Measurements from ENCODE around the gene SRCIN1.

Gene SRCIN1

GRCh38 chr17:38568845-38569510 lies 36.8 kb downstream of the SRCIN1 start:
- TF ChIP-seq OSR1 (CRISPR knock-in tag; IDR thresholded peaks at IDR 0.05): no peak
- no peak for TF ChIP-seq CSDC2 (CRISPR knock-in tag; IDR thresholded peaks at IDR 0.05)
- TF ChIP-seq ARNTL (CRISPR knock-in tag; IDR thresholded peaks at IDR 0.05; ENCODE audit: borderline replicate concordance, low read depth): no peak
- TF ChIP-seq, protein P1, sequence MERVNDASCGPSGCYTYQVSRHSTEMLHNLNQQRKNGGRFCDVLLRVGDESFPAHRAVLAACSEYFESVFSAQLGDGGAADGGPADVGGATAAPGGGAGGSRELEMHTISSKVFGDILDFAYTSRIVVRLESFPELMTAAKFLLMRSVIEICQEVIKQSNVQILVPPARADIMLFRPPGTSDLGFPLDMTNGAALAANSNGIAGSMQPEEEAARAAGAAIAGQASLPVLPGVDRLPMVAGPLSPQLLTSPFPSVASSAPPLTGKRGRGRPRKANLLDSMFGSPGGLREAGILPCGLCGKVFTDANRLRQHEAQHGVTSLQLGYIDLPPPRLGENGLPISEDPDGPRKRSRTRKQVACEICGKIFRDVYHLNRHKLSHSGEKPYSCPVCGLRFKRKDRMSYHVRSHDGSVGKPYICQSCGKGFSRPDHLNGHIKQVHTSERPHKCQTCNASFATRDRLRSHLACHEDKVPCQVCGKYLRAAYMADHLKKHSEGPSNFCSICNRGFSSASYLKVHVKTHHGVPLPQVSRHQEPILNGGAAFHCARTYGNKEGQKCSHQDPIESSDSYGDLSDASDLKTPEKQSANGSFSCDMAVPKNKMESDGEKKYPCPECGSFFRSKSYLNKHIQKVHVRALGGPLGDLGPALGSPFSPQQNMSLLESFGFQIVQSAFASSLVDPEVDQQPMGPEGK (CRISPR knock-in tag; IDR thresholded peaks at IDR 0.05; ENCODE audit: borderline replicate concordance): no peak
- no peak for TF ChIP-seq ZNF8 (CRISPR knock-in tag; IDR thresholded peaks at IDR 0.05)
- ATAC-seq: no peak

- TF ChIP-seq ZNF8 (CRISPR knock-in tag; IDR thresholded peaks at IDR 0.05): no peak
- TF ChIP-seq ESRRG (CRISPR knock-in tag; IDR thresholded peaks at IDR 0.05): no peak
- TF ChIP-seq GLIS3 (CRISPR knock-in tag; IDR thresholded peaks at IDR 0.05): no peak
- TF ChIP-seq TSHZ2 (CRISPR knock-in tag; IDR thresholded peaks at IDR 0.05): no peak
- no peak for TF ChIP-seq RARB (CRISPR knock-in tag; IDR thresholded peaks at IDR 0.05)
- no peak for TF ChIP-seq TCF4 (CRISPR knock-in tag; IDR thresholded peaks at IDR 0.05; ENCODE audit: borderline replicate concordance)
- no peak for TF ChIP-seq TOX (CRISPR knock-in tag; IDR thresholded peaks at IDR 0.05; ENCODE audit: borderline replicate concordance)
- TF ChIP-seq ZFP3 (CRISPR knock-in tag; IDR thresholded peaks at IDR 0.05): no peak
- TF ChIP-seq CREB5 (CRISPR knock-in tag; IDR thresholded peaks at IDR 0.05; ENCODE audit: low read depth): no peak
- TF ChIP-seq, protein P2, sequence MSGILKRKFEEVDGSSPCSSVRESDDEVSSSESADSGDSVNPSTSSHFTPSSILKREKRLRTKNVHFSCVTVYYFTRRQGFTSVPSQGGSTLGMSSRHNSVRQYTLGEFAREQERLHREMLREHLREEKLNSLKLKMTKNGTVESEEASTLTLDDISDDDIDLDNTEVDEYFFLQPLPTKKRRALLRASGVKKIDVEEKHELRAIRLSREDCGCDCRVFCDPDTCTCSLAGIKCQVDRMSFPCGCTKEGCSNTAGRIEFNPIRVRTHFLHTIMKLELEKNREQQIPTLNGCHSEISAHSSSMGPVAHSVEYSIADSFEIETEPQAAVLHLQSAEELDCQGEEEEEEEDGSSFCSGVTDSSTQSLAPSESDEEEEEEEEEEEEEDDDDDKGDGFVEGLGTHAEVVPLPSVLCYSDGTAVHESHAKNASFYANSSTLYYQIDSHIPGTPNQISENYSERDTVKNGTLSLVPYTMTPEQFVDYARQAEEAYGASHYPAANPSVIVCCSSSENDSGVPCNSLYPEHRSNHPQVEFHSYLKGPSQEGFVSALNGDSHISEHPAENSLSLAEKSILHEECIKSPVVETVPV (CRISPR knock-in tag; IDR thresholded peaks at IDR 0.05): no peak
- no peak for TF ChIP-seq PPARA (CRISPR knock-in tag; IDR thresholded peaks at IDR 0.05; ENCODE audit: borderline replicate concordance)
- no peak for TF ChIP-seq ZNF70 (CRISPR knock-in tag; IDR thresholded peaks at IDR 0.05)
- no peak for TF ChIP-seq POU6F1 (CRISPR knock-in tag; IDR thresholded peaks at IDR 0.05; ENCODE audit: borderline replicate concordance, low read depth)
- TF ChIP-seq OSR1 (CRISPR knock-in tag; IDR thresholded peaks at IDR 0.05): no peak
- no peak for TF ChIP-seq ZNF565 (CRISPR knock-in tag; conservative IDR thresholded peaks at IDR 0.05; ENCODE audit: low read depth)
- TF ChIP-seq SNAI2 (CRISPR knock-in tag; IDR thresholded peaks at IDR 0.05): no peak
- no peak for TF ChIP-seq ZC3H10 (CRISPR knock-in tag; IDR thresholded peaks at IDR 0.05)
- no peak for TF ChIP-seq BACH2 (CRISPR knock-in tag; IDR thresholded peaks at IDR 0.05; ENCODE audit: borderline replicate concordance)
- ATAC-seq: no peak
Measured at GRCh38 chr17:38568274-38568673, 37.5 kb downstream of the SRCIN1 start.

DNA sequence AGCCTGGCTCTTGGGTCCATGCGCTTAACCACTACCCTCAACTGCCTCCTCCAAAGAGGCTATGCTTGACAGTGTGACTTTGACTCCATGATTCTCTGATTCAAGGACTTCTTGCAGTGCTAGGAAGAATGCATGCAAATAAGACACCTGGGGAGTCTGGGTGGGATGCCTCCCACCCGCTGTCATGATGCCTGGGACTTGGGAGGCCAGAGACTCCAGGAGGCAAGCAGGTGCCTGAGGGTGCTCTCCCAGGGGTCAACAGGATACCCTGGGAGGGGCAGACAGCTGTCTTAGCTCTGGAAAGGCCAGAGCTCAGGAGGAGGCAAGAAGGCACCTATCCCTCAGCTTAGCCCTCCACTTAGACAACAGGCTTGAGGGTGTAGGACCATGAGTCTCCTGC lies 38.4 kb downstream of the SRCIN1 start:
- TF ChIP-seq ZNF8 (CRISPR knock-in tag; IDR thresholded peaks at IDR 0.05): no peak

More for the DNA sequence above, 38.4 kb downstream of the SRCIN1 start:
- ATAC-seq: no peak

All from SK-N-SH treated with all-trans-retinoic acid at 6 μM for 48 hours (cell line).